MM.1S (cell line): ENCODE data around the gene FKBP14.

Experiments used
- DNase-seq: peaks from one replicate; pipeline ENCODE4 v3.0.0-alpha.2; 2015
- H2AFZ ChIP-seq: fragments of 300-600 bp; sonication (generic); 2 replicates; pipeline ENCODE4 v1.6.0; 2016; ENCODE audit warnings: antibody characterized with exemption, low read length
- H3F3A ChIP-seq: fragments of 300-600 bp; sonication (generic); 2 replicates; pipeline ENCODE4 v1.6.1; 2016; ENCODE audit warnings: mild to moderate bottlenecking, antibody characterized with exemption, low read length, moderate library complexity, mixed read lengths; ENCODE audit not compliant: insufficient read depth
- H3K27ac ChIP-seq: fragments of 300-600 bp; sonication (generic); 2 replicates; pipeline ENCODE4 v1.5.1; 2016; ENCODE audit warnings: mild to moderate bottlenecking, low read length
- H3K27me3 ChIP-seq: fragments of 300-600 bp; sonication (generic); replicated peaks from 2 replicates; pipeline ENCODE4 v1.6.0; 2016; ENCODE audit warnings: low read length; ENCODE audit not compliant: insufficient read depth
- H3K36me3 ChIP-seq: fragments of 300-600 bp; sonication (generic); replicated peaks from 2 replicates; pipeline ENCODE4 v1.6.1; 2016; ENCODE audit warnings: mild to moderate bottlenecking, low read length, mixed read lengths; ENCODE audit not compliant: insufficient read depth
- H3K4me1 ChIP-seq: fragments of 300-600 bp; sonication (generic); 2 replicates; pipeline ENCODE4 v1.6.1; 2016; ENCODE audit warnings: low read length, mixed read lengths
- H3K4me2 ChIP-seq: fragments of 300-600 bp; sonication (generic); 2 replicates; pipeline ENCODE4 v1.6.0; 2016; ENCODE audit warnings: low read depth, low read length
- H3K4me3 ChIP-seq: fragments of 300-600 bp; sonication (generic); 2 replicates; pipeline ENCODE4 v1.5.1; 2016; ENCODE audit warnings: low read length, mixed read lengths
- H3K79me2 ChIP-seq: fragments of 300-600 bp; sonication (generic); 2 replicates; pipeline ENCODE4 v1.6.1; 2016; ENCODE audit warnings: mixed run types, low read length, mixed read lengths
- H3K9ac ChIP-seq: fragments of 300-600 bp; sonication (generic); 2 replicates; pipeline ENCODE4 v1.6.1; 2016; ENCODE audit warnings: low read length, mixed read lengths
- H3K9me2 ChIP-seq: fragments of 300-600 bp; sonication (generic); replicated peaks from 2 replicates; pipeline ENCODE4 v1.6.1; 2016; ENCODE audit warnings: mild to moderate bottlenecking, low read length, mixed read lengths; ENCODE audit not compliant: insufficient read depth
- H3K9me3 ChIP-seq: fragments of 300-600 bp; sonication (generic); replicated peaks from 2 replicates; pipeline ENCODE4 v1.6.1; 2016; ENCODE audit warnings: mild to moderate bottlenecking, low read length, mixed read lengths; ENCODE audit not compliant: insufficient read depth
- H4K20me1 ChIP-seq: fragments of 300-600 bp; sonication (generic); 2 replicates; pipeline ENCODE4 v1.6.1; 2016; ENCODE audit warnings: mild to moderate bottlenecking, low read length, moderate library complexity, mixed read lengths; ENCODE audit not compliant: insufficient read depth
- EZH2 ChIP-seq: fragments of 300-600 bp; sonication (generic); optimal IDR thresholded peaks from 2 replicates; pipeline ENCODE3; 2017; ENCODE audit warnings: low read depth, mild to moderate bottlenecking, antibody characterized with exemption, low read length, mixed read lengths
- EZH2phosphoT487 ChIP-seq: fragments of 300-600 bp; sonication (generic); IDR thresholded peaks from 2 replicates; pipeline ENCODE4 v1.6.1; 2018; ENCODE audit warnings: antibody characterized with exemption, low read length
- TF ChIP-seq, protein P1 (sequence below): fragments of 300-600 bp; sonication (generic); IDR thresholded peaks from 2 replicates; pipeline ENCODE4 v1.5.1; 2016; ENCODE audit warnings: antibody characterized with exemption, low read length, mixed read lengths

Gene FKBP14

DNA sequence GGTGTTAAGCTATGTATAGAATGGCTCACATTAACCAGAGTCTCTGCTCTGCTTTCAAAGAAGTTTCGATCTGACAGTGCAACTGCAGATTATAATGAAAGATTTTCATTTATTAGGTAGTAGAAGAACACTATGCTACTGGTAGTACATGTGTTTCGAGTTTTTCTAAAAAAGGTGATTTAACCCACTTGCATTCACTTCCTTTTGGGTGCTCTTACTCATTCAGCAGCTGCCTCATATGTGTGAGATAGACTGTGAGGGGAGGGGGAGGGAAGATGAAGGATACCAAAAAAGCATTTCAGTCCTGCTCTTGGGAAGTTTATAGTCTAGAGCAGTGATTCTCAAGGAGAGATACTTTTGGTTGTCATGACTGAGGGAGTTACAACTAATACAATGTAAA, 22.1 kb upstream of the FKBP14 start:
- H3K9ac ChIP-seq = no peak overlapping the region
- H4K20me1 ChIP-seq = no peaks in the 10 kb centered on the region
- no peak overlapping the region for H3K4me2 ChIP-seq
- no peaks in the 10 kb centered on the region for H3F3A ChIP-seq
- DNase-seq = no peak
- H3K79me2 ChIP-seq = peaks cover 16% of the 10 kb centered on the region
- H3K4me1 ChIP-seq = no peaks in the 10 kb centered on the region
- H3K9me2 ChIP-seq = no peaks in the 10 kb centered on the region
- no peaks in the 10 kb centered on the region for H3K9me3 ChIP-seq
- H2AFZ ChIP-seq = no peak overlapping the region
- TF ChIP-seq, protein P1, sequence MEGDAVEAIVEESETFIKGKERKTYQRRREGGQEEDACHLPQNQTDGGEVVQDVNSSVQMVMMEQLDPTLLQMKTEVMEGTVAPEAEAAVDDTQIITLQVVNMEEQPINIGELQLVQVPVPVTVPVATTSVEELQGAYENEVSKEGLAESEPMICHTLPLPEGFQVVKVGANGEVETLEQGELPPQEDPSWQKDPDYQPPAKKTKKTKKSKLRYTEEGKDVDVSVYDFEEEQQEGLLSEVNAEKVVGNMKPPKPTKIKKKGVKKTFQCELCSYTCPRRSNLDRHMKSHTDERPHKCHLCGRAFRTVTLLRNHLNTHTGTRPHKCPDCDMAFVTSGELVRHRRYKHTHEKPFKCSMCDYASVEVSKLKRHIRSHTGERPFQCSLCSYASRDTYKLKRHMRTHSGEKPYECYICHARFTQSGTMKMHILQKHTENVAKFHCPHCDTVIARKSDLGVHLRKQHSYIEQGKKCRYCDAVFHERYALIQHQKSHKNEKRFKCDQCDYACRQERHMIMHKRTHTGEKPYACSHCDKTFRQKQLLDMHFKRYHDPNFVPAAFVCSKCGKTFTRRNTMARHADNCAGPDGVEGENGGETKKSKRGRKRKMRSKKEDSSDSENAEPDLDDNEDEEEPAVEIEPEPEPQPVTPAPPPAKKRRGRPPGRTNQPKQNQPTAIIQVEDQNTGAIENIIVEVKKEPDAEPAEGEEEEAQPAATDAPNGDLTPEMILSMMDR = no peak
- no peak for TF ChIP-seq EZH2phosphoT487
- no peak for TF ChIP-seq EZH2
- H3K4me3 ChIP-seq = no peak overlapping the region
- peaks cover 3% of the 10 kb centered on the region for H3K36me3 ChIP-seq
- H3K27me3 ChIP-seq = no peaks in the 10 kb centered on the region
- no peak overlapping the region for H3K27ac ChIP-seq

DNA sequence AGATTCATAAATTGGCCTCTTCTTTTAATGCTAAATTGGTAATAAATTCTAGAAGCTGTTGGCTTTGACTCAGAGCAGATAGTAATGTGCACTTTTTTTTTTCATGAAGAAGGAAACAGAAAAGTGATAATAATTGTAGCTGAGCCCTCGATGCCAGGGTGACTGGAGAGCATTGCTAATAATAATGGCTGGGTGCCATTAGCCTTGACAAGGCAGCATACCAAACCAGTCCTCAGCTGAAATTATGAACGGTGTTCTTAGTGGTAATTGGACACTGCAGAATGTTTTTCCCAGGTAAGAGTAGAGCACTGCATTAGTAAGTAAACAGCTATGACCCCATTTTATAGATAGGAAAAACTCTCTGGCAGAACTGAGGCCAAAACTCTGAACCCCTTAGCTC, 20.6 kb upstream of the FKBP14 start:
- no peak overlapping the region for H3K4me3 ChIP-seq
- H3F3A ChIP-seq = no peaks in the 10 kb centered on the region
- no peak overlapping the region for H2AFZ ChIP-seq
- TF ChIP-seq EZH2phosphoT487 = no peak
- TF ChIP-seq, protein P1 = no peak
- TF ChIP-seq EZH2 = no peak
- no peaks in the 10 kb centered on the region for H3K9me3 ChIP-seq
- no peak overlapping the region for H3K9ac ChIP-seq
- H3K79me2 ChIP-seq = peaks cover 30% of the 10 kb centered on the region
- no peaks in the 10 kb centered on the region for H4K20me1 ChIP-seq
- peaks cover 3% of the 10 kb centered on the region for H3K36me3 ChIP-seq
- no peaks in the 10 kb centered on the region for H3K9me2 ChIP-seq
- no peak overlapping the region for H3K4me2 ChIP-seq
- H3K4me1 ChIP-seq = peaks cover 7% of the 10 kb centered on the region
- no peaks in the 10 kb centered on the region for H3K27me3 ChIP-seq
- no peak for DNase-seq
- H3K27ac ChIP-seq = no peak overlapping the region

- Histone ChIP-seq H4K20me1 (no peaks in the 10 kb centered on the region), H3K4me1 (peaks cover 14% of the 10 kb centered on the region), H3K9ac (no peak overlapping the region), H3K79me2 (peaks cover 39% of the 10 kb centered on the region), H3K27me3 (no peaks in the 10 kb centered on the region), H2AFZ (no peak overlapping the region), H3K36me3 (peaks cover 3% of the 10 kb centered on the region), H3K4me2 (no peak overlapping the region), H3K9me2 (no peaks in the 10 kb centered on the region), H3K4me3 (no peak overlapping the region), H3F3A (no peaks in the 10 kb centered on the region), H3K27ac (no peak overlapping the region), H3K9me3 (no peaks in the 10 kb centered on the region)
- TF ChIP-seq EZH2phosphoT487 = no peak
- TF ChIP-seq, protein P1 = no peak
- DNase-seq = no peak
These were observed 19.7 kb upstream of the FKBP14 start for GRCh38 chr7:30046127-30046770.
